Loucy (cell line): ENCODE data around the gene PLA2G5.
A peak's percentile ranks its signal among the peaks of the same experiment; 100 is the strongest.

Source experiments
- CTCF ChIP-seq: fragments of 200-600 bp; sonication (generic); conservative IDR thresholded peaks from 2 replicates; pipeline ENCODE4 v1.5.1; 2014; ENCODE audit warnings: mild to moderate bottlenecking, antibody characterized with exemption, low read length
- EZH2phosphoT487 ChIP-seq: fragments of 200-600 bp; IDR thresholded peaks from 2 replicates; pipeline ENCODE4 v1.6.1; 2018; ENCODE audit warnings: antibody characterized with exemption, mild to moderate bottlenecking, moderate library complexity, borderline replicate concordance

GRCh38 chr1:20109223-20109856 is 39.3 kb downstream of the PLA2G5 start:
- TF ChIP-seq CTCF (peak; percentile 51), EZH2phosphoT487 (no peak)
